HEK293 (cell line): ENCODE measurements around the gene RITA1.
A peak's percentile ranks its signal among the peaks of the same experiment; 100 is the strongest.

ENCODE experiments used
- CTCF ChIA-PET: fragments of 350-600 bp; formaldehyde crosslinking; extraction: SDS; loops from one replicate; lab custom pipeline; 2021; ENCODE audit warnings: antibody characterized with exemption; lab: Yijun Ruan, JAX
- POLR2A ChIA-PET: fragments of 300-600 bp; formaldehyde crosslinking; extraction: SDS; loops from one replicate; lab custom pipeline; 2020; ENCODE audit warnings: antibody characterized with exemption, inconsistent platforms; lab: Yijun Ruan, JAX
- H3K27ac ChIP-seq: fragments of 200-500 bp; sonication (Bioruptor generic); 2 replicates; pipeline ENCODE4 v1.5.1; 2014; ENCODE audit warnings: low read depth, low read length, control low read depth, inconsistent platforms; ENCODE audit errors: extremely low read depth
- H3K36me3 ChIP-seq, 2 experiments: fragments of 200-500 bp in 1 of 2; sonication (Bioruptor generic) in 1 of 2; 1 replicate in 1 of 2; 2 replicates in 1 of 2; pipeline ENCODE4 v1.5.1; 2014 to 2017; ENCODE audit warnings: inconsistent platforms in 2 of 2, low read length in 2 of 2; ENCODE audit not compliant: control insufficient read depth in 2 of 2, insufficient read depth in 1 of 2
- H3K4me1 ChIP-seq: fragments of 200-500 bp; sonication (Bioruptor generic); 2 replicates; pipeline ENCODE4 v1.5.1; 2014; ENCODE audit warnings: mild to moderate bottlenecking, low read length, inconsistent platforms; ENCODE audit not compliant: control insufficient read depth, insufficient read depth
- H3K4me3 ChIP-seq: 2 replicates; pipeline ENCODE4 v1.5.1; 2011; ENCODE audit warnings: low read depth, mild to moderate bottlenecking, control low read depth, low read length, moderate library complexity
- H3K9me3 ChIP-seq: fragments of 200-500 bp; sonication (Bioruptor generic); 2 replicates; pipeline ENCODE4 v1.5.1; 2014; ENCODE audit warnings: low read depth, low read length, inconsistent platforms; ENCODE audit not compliant: control insufficient read depth, insufficient read depth
- GLIS1 ChIP-seq: fragments of 450-650 bp; formaldehyde crosslinking; IDR thresholded peaks from 2 replicates; pipeline ENCODE4 v1.5.1; 2016; ENCODE audit warnings: missing biosample characterization, missing genetic modification characterization
- GLIS2 ChIP-seq: fragments of 450-650 bp; formaldehyde crosslinking; IDR thresholded peaks from 2 replicates; pipeline ENCODE4 v1.5.1; 2016; ENCODE audit warnings: missing biosample characterization, missing genetic modification characterization
- HOXA7 ChIP-seq: sonication (generic); formaldehyde crosslinking; IDR thresholded peaks from 2 replicates; pipeline ENCODE4 v1.8.1; 2022; ENCODE audit warnings: missing genetic modification reagents, borderline replicate concordance
- SP2 ChIP-seq: fragments of 450-650 bp; formaldehyde crosslinking; IDR thresholded peaks from 2 replicates; pipeline ENCODE4 v1.5.1; 2016; ENCODE audit warnings: missing biosample characterization, missing genetic modification characterization
- ZBTB26 ChIP-seq: fragments of 450-650 bp; formaldehyde crosslinking; optimal IDR thresholded peaks from 2 replicates; pipeline ENCODE3; 2016; ENCODE audit warnings: missing biosample characterization, mild to moderate bottlenecking, missing genetic modification characterization
- ZNF404 ChIP-seq: fragments of 450-650 bp; formaldehyde crosslinking; IDR thresholded peaks from 2 replicates; pipeline ENCODE4 v1.5.1; 2017; ENCODE audit warnings: missing biosample characterization, missing genetic modification characterization
- ZNF473 ChIP-seq: fragments of 450-650 bp; formaldehyde crosslinking; IDR thresholded peaks from 2 replicates; pipeline ENCODE4 v1.5.1; 2017; ENCODE audit warnings: missing biosample characterization, missing genetic modification characterization
- ZNF529 ChIP-seq: fragments of 450-650 bp; formaldehyde crosslinking; IDR thresholded peaks from 2 replicates; pipeline ENCODE4 v1.5.1; 2017; ENCODE audit warnings: missing genetic modification characterization, missing biosample characterization; ENCODE audit not compliant: insufficient replicate concordance
- ZNF558 ChIP-seq: fragments of 450-650 bp; formaldehyde crosslinking; IDR thresholded peaks from 2 replicates; pipeline ENCODE4 v1.5.1; 2016; ENCODE audit warnings: missing biosample characterization, missing genetic modification characterization
- ZNF580 ChIP-seq: fragments of 450-650 bp; formaldehyde crosslinking; IDR thresholded peaks from 2 replicates; pipeline ENCODE4 v1.5.1; 2016; ENCODE audit warnings: missing biosample characterization, missing genetic modification characterization
- ZNF664 ChIP-seq: fragments of 450-650 bp; formaldehyde crosslinking; IDR thresholded peaks from 2 replicates; pipeline ENCODE4 v1.5.1; 2016; ENCODE audit warnings: missing biosample characterization, missing genetic modification characterization
- ZNF670 ChIP-seq: fragments of 450-650 bp; formaldehyde crosslinking; IDR thresholded peaks from 2 replicates; pipeline ENCODE4 v1.5.1; 2016; ENCODE audit warnings: missing biosample characterization, missing genetic modification characterization, low read depth
- ZNF768 ChIP-seq: fragments of 450-650 bp; formaldehyde crosslinking; IDR thresholded peaks from 2 replicates; pipeline ENCODE4 v1.5.1; 2018; ENCODE audit warnings: missing biosample characterization, mild to moderate bottlenecking, missing genetic modification characterization
- ZNF837 ChIP-seq: fragments of 450-650 bp; formaldehyde crosslinking; IDR thresholded peaks from 2 replicates; pipeline ENCODE4 v1.5.1; 2016; ENCODE audit warnings: missing biosample characterization, missing genetic modification characterization
- TF ChIP-seq, protein P1 (sequence below): fragments of 450-650 bp; formaldehyde crosslinking; IDR thresholded peaks from 2 replicates; pipeline ENCODE4 v1.5.1; 2017; ENCODE audit warnings: missing biosample characterization, missing genetic modification characterization
- TF ChIP-seq, protein P2 (sequence below): fragments of 450-650 bp; formaldehyde crosslinking; IDR thresholded peaks from 2 replicates; pipeline ENCODE4 v1.5.1; 2016; ENCODE audit warnings: missing biosample characterization, missing genetic modification characterization, borderline replicate concordance

Gene RITA1

GRCh38 chr12:113184900-113185179, 681 bp upstream of the RITA1 start:
- peak overlapping the region; percentile 94 for H3K27ac ChIP-seq
- peaks cover 20 to 52% of the 10 kb centered on the region in 2 experiments for H3K36me3 ChIP-seq
- H3K4me1 ChIP-seq: peaks cover 3% of the 10 kb centered on the region; the same call in 1 of the 2 replicates
- ChIA-PET POLR2A (interaction anchor here (0.5 to 2.3 kb wide), 11 partner anchors 8 to 237 kb away, joined by 3 to 16 read pairs (median 5); partner anchors contain the start of genes SDSL, SLC8B1 and TPCN1), CTCF (interaction anchor here (0.7 kb wide), 1 partner anchor 12 kb away, joined by 8 read pairs; no protein-coding TSS in a partner anchor)
- TF ChIP-seq ZNF670: no peak
- TF ChIP-seq ZNF473 (tag by site-specific recombination): no peak
- no peak for TF ChIP-seq ZNF404 (tag by site-specific recombination)
- TF ChIP-seq ZNF837: no peak
- TF ChIP-seq, protein P1, sequence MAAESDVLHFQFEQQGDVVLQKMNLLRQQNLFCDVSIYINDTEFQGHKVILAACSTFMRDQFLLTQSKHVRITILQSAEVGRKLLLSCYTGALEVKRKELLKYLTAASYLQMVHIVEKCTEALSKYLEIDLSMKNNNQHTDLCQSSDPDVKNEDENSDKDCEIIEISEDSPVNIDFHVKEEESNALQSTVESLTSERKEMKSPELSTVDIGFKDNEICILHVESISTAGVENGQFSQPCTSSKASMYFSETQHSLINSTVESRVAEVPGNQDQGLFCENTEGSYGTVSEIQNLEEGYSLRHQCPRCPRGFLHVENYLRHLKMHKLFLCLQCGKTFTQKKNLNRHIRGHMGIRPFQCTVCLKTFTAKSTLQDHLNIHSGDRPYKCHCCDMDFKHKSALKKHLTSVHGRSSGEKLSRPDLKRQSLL (tag by site-specific recombination): peak; percentile 63; the same call in 1 of the 2 replicates
- TF ChIP-seq ZNF529 (tag by site-specific recombination): no peak
- peak; percentile 78 for TF ChIP-seq SP2 (tag by site-specific recombination)
- no peak for TF ChIP-seq GLIS2 (tag by site-specific recombination)
- H3K4me3 ChIP-seq: peak overlapping the region; percentile 99
- no peaks in the 10 kb centered on the region for H3K9me3 ChIP-seq

DNA sequence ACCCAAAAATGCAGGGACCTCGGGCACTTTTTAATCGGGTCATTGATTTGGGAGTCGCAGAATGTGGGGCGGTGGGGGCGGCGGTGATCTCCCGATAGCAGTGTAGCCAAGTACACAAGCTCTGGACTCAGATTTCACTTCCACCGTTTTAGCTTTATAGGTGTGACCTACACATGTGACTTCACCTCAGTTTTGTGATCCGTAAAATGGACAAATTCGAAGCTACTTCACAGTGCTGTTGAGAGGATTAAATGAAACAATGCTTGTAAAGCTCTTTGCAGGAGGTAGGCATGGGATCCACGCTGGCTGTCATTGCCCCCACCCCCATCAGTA, 478 bp downstream of the RITA1 start:
- Histone ChIP-seq H3K27ac (peak overlapping the region; percentile 94; the same call in 1 of the 2 replicates), H3K4me3 (peak overlapping the region; percentile 99), H3K36me3 (peaks cover 18 to 48% of the 10 kb centered on the region in 2 experiments; a peak in 2 of 3 replicates), H3K9me3 (no peaks in the 10 kb centered on the region), H3K4me1 (peaks cover 3% of the 10 kb centered on the region; the same call in 1 of the 2 replicates)
- TF ChIP-seq GLIS1 (tag by site-specific recombination) (peak; percentile 55), ZNF664 (tag by site-specific recombination) (peak; percentile 46; the same call in 1 of the 2 replicates), ZNF580 (tag by site-specific recombination) (peak; percentile 28)
- TF ChIP-seq, protein P2, sequence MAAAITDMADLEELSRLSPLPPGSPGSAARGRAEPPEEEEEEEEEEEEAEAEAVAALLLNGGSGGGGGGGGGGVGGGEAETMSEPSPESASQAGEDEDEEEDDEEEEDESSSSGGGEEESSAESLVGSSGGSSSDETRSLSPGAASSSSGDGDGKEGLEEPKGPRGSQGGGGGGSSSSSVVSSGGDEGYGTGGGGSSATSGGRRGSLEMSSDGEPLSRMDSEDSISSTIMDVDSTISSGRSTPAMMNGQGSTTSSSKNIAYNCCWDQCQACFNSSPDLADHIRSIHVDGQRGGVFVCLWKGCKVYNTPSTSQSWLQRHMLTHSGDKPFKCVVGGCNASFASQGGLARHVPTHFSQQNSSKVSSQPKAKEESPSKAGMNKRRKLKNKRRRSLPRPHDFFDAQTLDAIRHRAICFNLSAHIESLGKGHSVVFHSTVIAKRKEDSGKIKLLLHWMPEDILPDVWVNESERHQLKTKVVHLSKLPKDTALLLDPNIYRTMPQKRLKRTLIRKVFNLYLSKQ (tag by site-specific recombination): no peak
- ChIA-PET POLR2A (interaction anchor here (0.5 to 2.3 kb wide), 10 partner anchors 8 to 236 kb away, joined by 3 to 12 read pairs (median 5); partner anchors contain the start of genes SDSL and TPCN1), CTCF (interaction anchor here (1.1 to 1.8 kb wide), 2 partner anchors 12 to 37 kb away, joined by 3 to 9 read pairs; no protein-coding TSS in a partner anchor)

GRCh38 chr12:113186666-113187325, 1.3 kb downstream of the RITA1 start:
- Histone ChIP-seq H3K9me3 (no peaks in the 10 kb centered on the region), H3K4me3 (no peak overlapping the region), H3K27ac (no peak overlapping the region), H3K36me3 (peaks cover 13 to 52% of the 10 kb centered on the region in 2 experiments; a peak in 2 of 3 replicates), H3K4me1 (peaks cover 3% of the 10 kb centered on the region; the same call in 1 of the 2 replicates)
- TF ChIP-seq ZNF558 (tag by site-specific recombination): no peak
- peak; percentile 84 for TF ChIP-seq ZNF768 (tag by site-specific recombination)
- no peak for TF ChIP-seq ZBTB26
- no peak for TF ChIP-seq HOXA7 (CRISPR knock-in tag)
- ChIA-PET CTCF (interaction anchor here (0.6 to 1.8 kb wide), 6 partner anchors 8 to 1290 kb away, joined by 3 to 9 read pairs (median 4); no protein-coding TSS in a partner anchor), POLR2A (interaction anchor here (0.5 to 2.2 kb wide), 4 partner anchors 10 to 35 kb away, joined by 3 to 12 read pairs (median 4); partner anchors contain the start of gene TPCN1)
